Heart right ventricle (tissue), 16 donors: ENCODE measurements around the gene METTL21A. TPM values are rescaled to one million over a fixed set of nuclear protein-coding genes. Genes with fewer than 3 reads are reported as not detected.

Experiments used
- ATAC-seq, 8 donors: fragments of 200-7000 bp; cut with Tn5 transposase; one replicate each; pipeline ENCODE4 v1.9.1; 2020; ENCODE audit warnings: mild to moderate bottlenecking in 8 of 8, moderate library complexity in 8 of 8, moderate number of reproducible peaks in 1 of 8
- DNase-seq, 2 donors: peaks; one replicate each; pipeline ENCODE4 v3.0.0-alpha.2; 2020
- H3K27ac ChIP-seq, 10 donors: fragments of 200-600 bp; sonication (generic) in 2 of 10; one replicate each; pipeline versions ENCODE4 v1.5.0 to v1.8.0; 2020 to 2022; ENCODE audit warnings: mild to moderate bottlenecking in 3 of 10
- H3K27me3 ChIP-seq, 7 donors: fragments of 200-600 bp; one replicate each; pipeline ENCODE4 v1.8.0; 2021 to 2022; ENCODE audit warnings: mild to moderate bottlenecking in 2 of 7
- H3K36me3 ChIP-seq, 9 donors: fragments of 200-600 bp; sonication (generic) in 1 of 9; one replicate each; pipeline versions ENCODE4 v1.5.0 to v1.8.0; 2020 to 2022; ENCODE audit warnings: mild to moderate bottlenecking in 2 of 9
- H3K4me1 ChIP-seq, 9 donors: fragments of 200-600 bp; sonication (generic) in 1 of 9; one replicate each; pipeline versions ENCODE4 v1.5.0 to v1.8.0; 2020 to 2022; ENCODE audit warnings: mild to moderate bottlenecking in 4 of 9
- H3K4me3 ChIP-seq, 10 donors: fragments of 200-600 bp; sonication (generic) in 2 of 10; one replicate each; pipeline versions ENCODE4 v1.5.0 to v1.8.0; 2020 to 2022; ENCODE audit warnings: mild to moderate bottlenecking in 7 of 10, moderate library complexity in 2 of 10
- H3K9me3 ChIP-seq, 11 donors: fragments of 200-600 bp in 10 of 11; sonication (generic) in 2 of 11; one replicate each; pipeline versions ENCODE4 v1.5.0 to v1.8.0; 2013 to 2022; ENCODE audit warnings: mild to moderate bottlenecking in 2 of 11, control low read depth in 1 of 11, moderate library complexity in 1 of 11
- WGBS, 2 donors: extraction: QIAGEN DNeasy Blood & Tissue Kit; methylation state at CpG; one replicate each; pipeline ENCODE4 v1.1.7; 2013; ENCODE audit warnings: inconsistent platforms in 1 of 2; 5-methylcytosine and 5-hydroxymethylcytosine counted together
- intact Hi-C, 10 donors: fragments of 100-400 bp; cut with DNase I; formaldehyde crosslinking; loops; one replicate each; pipeline versions ENCODE4 v1.11.1 to v1.14.2; 2022
- polyA plus RNA-seq, 2 donors: library from polyadenylated mRNA; stranded (reverse); fragments of 200-250 nt; gene quantifications; one replicate each; pipeline ENCODE4 v1.2.3, GENCODE V29; 2013
- total RNA-seq, 10 donors: library from RNA; stranded (reverse); fragmentation: NEBNext Ultra II Directional in 3 of 10; extraction: Animal tissue kit (Norgen Biotek cat#: 25700) in 3 of 10; gene quantifications; one replicate each; pipeline versions ENCODE4 v1.2.1 to v1.2.4, GENCODE V29; 2021 to 2023
- TF ChIP-seq, protein P1 (sequence below), 9 donors: fragments of 200-600 bp; sonication (generic) in 2 of 9; IDR thresholded peaks; one replicate each; pipeline versions ENCODE4 v1.5.0 to v1.8.0; 2021 to 2022; ENCODE audit warnings: antibody characterized with exemption in 9 of 9, mild to moderate bottlenecking in 5 of 9, moderate library complexity in 1 of 9
- donor health status: Arrhythmogenic right ventricular cardiomyopathy.
- donor health status: ischemic (EF 13 %, LVEDD 7.1; RV severe dilation, severe dysfunction).
- donor health status: healthy with polysubstance abuse.
- donor health status: DM: no; HTN: yes; CAD: no.
- donor health status: DM: no; HTN: no; CAD: no.
- donor health status: ischemic (EF 25% LVEDD 6.9; RV normal size, moderate dysfunction).
- donor health status: ischemic (EF 25% LVEDD 5.7; RV mildly dilated, moderate dysfunction).
- donor health status: healthy.
- donor health status: DM: yes; HTN: yes; CAD: no.
- donor health status: Ischemic cardiomyopathy.
- donor health status: ischemic (EF 35%, LVEDD 5.7; RV mildly dilated, moderate dysfunction).
- donor health status: nonischemic (EF 11% LVEDD 7.7; RV severe dilation, severe dysfunction).
- donor health status: DM: yes; HTN: yes; CAD: no.
- donor health status: PGD.
- donor health status: ischemic (EF 29% LVEDD 5.4; RV normal size, mild dysfunction).
- donor health status: nonischemic (EF 23%, LVEDD 6.1; RV moderate dilation, normal function).

The METTL21A gene
- total and polyA plus RNA-seq, 12 donors, result 10.0 to 22.5 (median 13.8) TPM

DNA sequence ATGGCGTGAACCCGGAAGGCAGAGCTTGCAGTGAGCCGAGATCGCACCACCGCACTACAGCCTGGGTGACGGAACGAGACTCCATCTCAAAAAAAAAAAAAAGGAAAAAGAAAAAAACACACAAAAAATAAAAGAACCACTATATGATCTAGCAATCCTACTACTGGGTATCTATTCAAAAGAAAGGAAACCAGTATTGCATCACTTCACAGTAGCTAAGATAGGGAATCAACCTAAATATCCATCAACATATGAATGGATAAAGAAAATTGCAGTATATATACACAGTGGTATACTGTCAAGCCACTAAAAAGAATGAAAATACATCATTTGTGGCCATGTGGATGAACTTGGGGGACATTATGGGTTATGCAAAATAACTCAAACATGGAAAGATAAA lies 37.9 kb downstream of the METTL21A start:
- Histone ChIP-seq H3K9me3 (peaks cover 0 to 15% (median 9%) of the 10 kb centered on the region in 11 donors), H3K4me3 (no peak overlapping the region), H3K27ac (no peak overlapping the region), H3K27me3 (no peaks in the 10 kb centered on the region), H3K4me1 (peaks cover 0 to 10% (median 0%) of the 10 kb centered on the region in 9 donors), H3K36me3 (peaks cover 0 to 92% (median 32%) of the 10 kb centered on the region in 9 donors)
- intact Hi-C loops, result no loop called here
- ATAC-seq, result no peak
- TF ChIP-seq, protein P1, sequence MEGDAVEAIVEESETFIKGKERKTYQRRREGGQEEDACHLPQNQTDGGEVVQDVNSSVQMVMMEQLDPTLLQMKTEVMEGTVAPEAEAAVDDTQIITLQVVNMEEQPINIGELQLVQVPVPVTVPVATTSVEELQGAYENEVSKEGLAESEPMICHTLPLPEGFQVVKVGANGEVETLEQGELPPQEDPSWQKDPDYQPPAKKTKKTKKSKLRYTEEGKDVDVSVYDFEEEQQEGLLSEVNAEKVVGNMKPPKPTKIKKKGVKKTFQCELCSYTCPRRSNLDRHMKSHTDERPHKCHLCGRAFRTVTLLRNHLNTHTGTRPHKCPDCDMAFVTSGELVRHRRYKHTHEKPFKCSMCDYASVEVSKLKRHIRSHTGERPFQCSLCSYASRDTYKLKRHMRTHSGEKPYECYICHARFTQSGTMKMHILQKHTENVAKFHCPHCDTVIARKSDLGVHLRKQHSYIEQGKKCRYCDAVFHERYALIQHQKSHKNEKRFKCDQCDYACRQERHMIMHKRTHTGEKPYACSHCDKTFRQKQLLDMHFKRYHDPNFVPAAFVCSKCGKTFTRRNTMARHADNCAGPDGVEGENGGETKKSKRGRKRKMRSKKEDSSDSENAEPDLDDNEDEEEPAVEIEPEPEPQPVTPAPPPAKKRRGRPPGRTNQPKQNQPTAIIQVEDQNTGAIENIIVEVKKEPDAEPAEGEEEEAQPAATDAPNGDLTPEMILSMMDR (IDR thresholded peaks at IDR 0.05), result no peak
- 96 to 98% methylated on average over 7 of the region's 7 CpGs for WGBS, 2 donors
- no peak for DNase-seq

DNA sequence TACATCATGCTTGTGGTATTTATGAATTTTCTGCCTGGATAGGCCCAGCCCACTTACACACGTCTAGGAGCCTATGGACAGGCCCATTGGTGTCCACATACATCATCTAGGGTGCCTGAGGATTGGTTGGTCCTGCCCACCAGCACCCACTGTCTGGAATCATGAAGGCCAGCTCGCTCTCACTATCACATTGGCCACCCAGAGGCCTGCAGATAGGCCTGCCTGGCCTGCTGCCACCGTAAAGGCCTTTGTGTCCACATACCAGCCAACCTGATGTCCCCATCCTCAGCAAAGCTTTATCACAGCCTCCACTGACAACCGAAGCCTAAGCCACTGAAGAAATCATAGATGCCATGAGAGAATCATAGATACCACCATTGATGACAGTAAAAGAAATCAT lies 40.2 kb downstream of the METTL21A start:
- TF ChIP-seq, protein P1 (IDR thresholded peaks at IDR 0.05), result no peak
- WGBS, 2 donors, result 64 to 79% methylated on average over 4 of the region's 4 CpGs
- H3K27ac ChIP-seq, result no peak overlapping the region
- H3K4me1 ChIP-seq, result peaks cover 0 to 11% (median 0%) of the 10 kb centered on the region in 9 donors
- peaks cover 0 to 96% (median 37%) of the 10 kb centered on the region in 9 donors for H3K36me3 ChIP-seq
- intact Hi-C loops, result no loop called here
- no peak overlapping the region for H3K4me3 ChIP-seq
- no peaks in the 10 kb centered on the region for H3K27me3 ChIP-seq
- ATAC-seq (peak in 5 of 8 donors; percentile 29 to 78 (median 65)), DNase-seq (peak in 1 of 2 donors; percentile 34)
- H3K9me3 ChIP-seq, result no peaks in the 10 kb centered on the region

DNA sequence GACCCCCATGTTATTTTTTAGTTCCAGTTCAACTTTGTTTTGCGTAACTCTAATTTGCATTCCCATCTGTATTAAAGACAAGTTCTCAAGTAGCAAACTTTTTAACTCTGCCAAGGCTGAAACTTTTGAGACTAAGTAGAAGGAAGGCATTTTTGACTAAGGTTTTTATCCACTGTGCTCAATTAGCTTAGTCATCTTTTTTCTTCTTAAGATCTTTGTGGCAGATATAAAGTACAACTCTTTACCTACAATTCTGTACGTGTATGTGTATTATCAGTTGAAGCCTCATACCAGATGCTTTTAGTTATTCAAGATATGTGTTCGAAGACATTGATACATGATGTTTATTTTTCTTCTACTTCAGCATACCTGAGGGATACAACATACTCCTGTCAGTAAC lies 53.8 kb downstream of the METTL21A start:
- Histone ChIP-seq H3K4me1 (peaks cover 0 to 7% (median 0%) of the 10 kb centered on the region in 9 donors), H3K4me3 (no peak overlapping the region), H3K36me3 (peaks cover 0 to 100% (median 39%) of the 10 kb centered on the region in 9 donors), H3K9me3 (no peaks in the 10 kb centered on the region), H3K27ac (no peak overlapping the region), H3K27me3 (no peaks in the 10 kb centered on the region)
- intact Hi-C loops, result no loop called here
- ATAC-seq (no peak), DNase-seq (no peak)
- TF ChIP-seq, protein P1 (IDR thresholded peaks at IDR 0.05), result no peak
- WGBS, 2 donors, result 86 to 87% methylated on average over 3 of the region's 3 CpGs

DNA sequence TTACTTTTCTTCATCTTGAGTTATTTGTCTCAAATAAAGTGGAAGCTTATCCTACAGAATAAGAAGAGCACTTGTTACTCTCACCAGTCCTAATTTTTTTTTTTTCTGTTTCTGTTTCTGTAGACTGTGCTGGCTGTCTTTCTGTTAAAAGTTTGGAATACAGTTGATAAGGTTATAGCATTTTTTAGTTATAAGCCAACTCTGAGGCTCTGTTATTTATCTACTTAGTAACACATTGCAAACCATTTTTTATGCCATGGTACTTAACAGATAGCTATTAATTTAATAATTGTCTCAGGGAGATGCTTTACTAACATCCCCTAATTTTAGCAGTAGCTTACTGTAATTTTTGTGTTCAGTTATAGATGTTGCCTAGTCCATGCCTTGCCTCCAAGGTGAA lies 57.5 kb downstream of the METTL21A start:
- Histone ChIP-seq H3K4me1 (peaks cover 0 to 18% (median 0%) of the 10 kb centered on the region in 9 donors), H3K36me3 (peaks cover 0 to 99% (median 37%) of the 10 kb centered on the region in 9 donors), H3K4me3 (no peak overlapping the region), H3K27me3 (no peaks in the 10 kb centered on the region), H3K9me3 (no peaks in the 10 kb centered on the region), H3K27ac (no peak overlapping the region)
- DNase-seq (no peak), ATAC-seq (no peak)
- TF ChIP-seq, protein P1 (IDR thresholded peaks at IDR 0.05), result no peak
- intact Hi-C loops, result no loop called here
